Liver (tissue), 3 donors: ENCODE results near the gene ANKS3.

Experiments
- EGR1 ChIP-seq, 2 donors: IDR thresholded peaks; 2 replicates each; pipeline ENCODE4 v1.6.1; 2016 to 2018; ENCODE audit warnings: antibody characterized with exemption in 2 of 2, low read depth in 2 of 2
- RAD21 ChIP-seq, 2 donors: IDR thresholded peaks; 2 replicates each; pipeline ENCODE4 v1.6.1; 2016; ENCODE audit warnings: antibody characterized with exemption in 2 of 2, mild to moderate bottlenecking in 2 of 2
- RXRA ChIP-seq, 2 donors: IDR thresholded peaks; 2 replicates each; pipeline ENCODE4 v1.6.1; 2017 to 2018; ENCODE audit warnings: antibody characterized with exemption in 2 of 2, mild to moderate bottlenecking in 1 of 2
- SP1 ChIP-seq: IDR thresholded peaks from 2 replicates; pipeline ENCODE4 v1.6.1; 2018; ENCODE audit warnings: antibody characterized with exemption, mild to moderate bottlenecking
- TAF1 ChIP-seq: conservative IDR thresholded peaks from 2 replicates; pipeline ENCODE4 v1.6.1; 2016; ENCODE audit warnings: antibody characterized with exemption, mild to moderate bottlenecking
- TF ChIP-seq, protein P1 (sequence below): fragments of 150-350 bp; IDR thresholded peaks from 2 replicates; pipeline ENCODE4 v1.5.1; 2017; ENCODE audit warnings: improper control_type of control experiment, low read depth, low read length; ENCODE audit not compliant: missing input control
- TF ChIP-seq, protein P2 (sequence below): IDR thresholded peaks from 2 replicates; pipeline ENCODE4 v1.6.1; 2016; ENCODE audit warnings: antibody characterized with exemption, mild to moderate bottlenecking
- donor health status: healthy.
- donor health status: healthy.

DNA sequence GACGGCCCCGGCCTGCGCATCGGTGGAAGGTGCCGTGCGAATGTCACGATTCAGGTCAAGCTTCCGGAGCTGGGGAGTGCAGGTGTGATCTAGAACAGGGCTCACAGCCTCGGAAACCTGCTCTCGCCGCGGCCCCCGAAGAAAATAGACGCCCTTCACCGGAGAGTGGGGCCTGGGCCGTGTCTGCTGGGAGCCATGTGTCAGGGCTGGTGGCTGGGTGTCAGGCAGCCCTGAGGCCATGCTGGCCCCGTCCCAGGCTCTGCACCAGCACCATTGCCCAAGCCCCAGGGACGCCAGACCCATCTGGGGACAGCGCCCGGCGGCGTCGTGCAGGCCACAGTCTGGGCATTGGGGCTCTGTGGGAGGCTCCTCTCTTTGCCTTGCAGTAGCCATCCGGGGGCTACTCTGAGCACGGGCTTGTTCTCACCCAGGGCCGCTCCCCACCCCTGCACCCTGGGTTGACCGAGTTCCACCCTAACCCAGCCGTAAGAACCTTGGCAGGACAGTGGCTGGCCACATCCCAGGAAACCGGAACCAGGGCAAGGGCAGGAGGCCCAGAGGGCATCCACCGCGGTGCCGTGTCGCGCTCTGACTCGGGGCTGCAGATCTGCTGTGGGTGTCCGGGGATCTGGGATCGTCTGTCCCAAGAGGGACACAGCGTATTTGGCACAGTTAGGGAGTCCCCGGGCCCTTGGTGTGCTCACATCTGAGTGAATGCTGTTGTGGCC is 46.0 kb downstream of the ANKS3 start:
- TF ChIP-seq EGR1 (IDR thresholded peaks at IDR 0.05; ENCODE audit: low read depth in 2 of 2) (no peak), RAD21 (IDR thresholded peaks at IDR 0.05) (no peak), RXRA (IDR thresholded peaks at IDR 0.05) (peak; percentile 90 to 93), TAF1 (no peak), SP1 (peak; percentile 62)
- TF ChIP-seq, protein P1, sequence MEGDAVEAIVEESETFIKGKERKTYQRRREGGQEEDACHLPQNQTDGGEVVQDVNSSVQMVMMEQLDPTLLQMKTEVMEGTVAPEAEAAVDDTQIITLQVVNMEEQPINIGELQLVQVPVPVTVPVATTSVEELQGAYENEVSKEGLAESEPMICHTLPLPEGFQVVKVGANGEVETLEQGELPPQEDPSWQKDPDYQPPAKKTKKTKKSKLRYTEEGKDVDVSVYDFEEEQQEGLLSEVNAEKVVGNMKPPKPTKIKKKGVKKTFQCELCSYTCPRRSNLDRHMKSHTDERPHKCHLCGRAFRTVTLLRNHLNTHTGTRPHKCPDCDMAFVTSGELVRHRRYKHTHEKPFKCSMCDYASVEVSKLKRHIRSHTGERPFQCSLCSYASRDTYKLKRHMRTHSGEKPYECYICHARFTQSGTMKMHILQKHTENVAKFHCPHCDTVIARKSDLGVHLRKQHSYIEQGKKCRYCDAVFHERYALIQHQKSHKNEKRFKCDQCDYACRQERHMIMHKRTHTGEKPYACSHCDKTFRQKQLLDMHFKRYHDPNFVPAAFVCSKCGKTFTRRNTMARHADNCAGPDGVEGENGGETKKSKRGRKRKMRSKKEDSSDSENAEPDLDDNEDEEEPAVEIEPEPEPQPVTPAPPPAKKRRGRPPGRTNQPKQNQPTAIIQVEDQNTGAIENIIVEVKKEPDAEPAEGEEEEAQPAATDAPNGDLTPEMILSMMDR = no peak
- TF ChIP-seq, protein P2, sequence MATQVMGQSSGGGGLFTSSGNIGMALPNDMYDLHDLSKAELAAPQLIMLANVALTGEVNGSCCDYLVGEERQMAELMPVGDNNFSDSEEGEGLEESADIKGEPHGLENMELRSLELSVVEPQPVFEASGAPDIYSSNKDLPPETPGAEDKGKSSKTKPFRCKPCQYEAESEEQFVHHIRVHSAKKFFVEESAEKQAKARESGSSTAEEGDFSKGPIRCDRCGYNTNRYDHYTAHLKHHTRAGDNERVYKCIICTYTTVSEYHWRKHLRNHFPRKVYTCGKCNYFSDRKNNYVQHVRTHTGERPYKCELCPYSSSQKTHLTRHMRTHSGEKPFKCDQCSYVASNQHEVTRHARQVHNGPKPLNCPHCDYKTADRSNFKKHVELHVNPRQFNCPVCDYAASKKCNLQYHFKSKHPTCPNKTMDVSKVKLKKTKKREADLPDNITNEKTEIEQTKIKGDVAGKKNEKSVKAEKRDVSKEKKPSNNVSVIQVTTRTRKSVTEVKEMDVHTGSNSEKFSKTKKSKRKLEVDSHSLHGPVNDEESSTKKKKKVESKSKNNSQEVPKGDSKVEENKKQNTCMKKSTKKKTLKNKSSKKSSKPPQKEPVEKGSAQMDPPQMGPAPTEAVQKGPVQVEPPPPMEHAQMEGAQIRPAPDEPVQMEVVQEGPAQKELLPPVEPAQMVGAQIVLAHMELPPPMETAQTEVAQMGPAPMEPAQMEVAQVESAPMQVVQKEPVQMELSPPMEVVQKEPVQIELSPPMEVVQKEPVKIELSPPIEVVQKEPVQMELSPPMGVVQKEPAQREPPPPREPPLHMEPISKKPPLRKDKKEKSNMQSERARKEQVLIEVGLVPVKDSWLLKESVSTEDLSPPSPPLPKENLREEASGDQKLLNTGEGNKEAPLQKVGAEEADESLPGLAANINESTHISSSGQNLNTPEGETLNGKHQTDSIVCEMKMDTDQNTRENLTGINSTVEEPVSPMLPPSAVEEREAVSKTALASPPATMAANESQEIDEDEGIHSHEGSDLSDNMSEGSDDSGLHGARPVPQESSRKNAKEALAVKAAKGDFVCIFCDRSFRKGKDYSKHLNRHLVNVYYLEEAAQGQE = no peak
